GM10248 (cell line): ENCODE data around the gene KIAA0513.

ENCODE experiments used
- CTCF ChIA-PET: fragments of 300-600 bp; sonication (Branson Sonifier 250); formaldehyde crosslinking; extraction: SDS; loops from one replicate; lab custom pipeline; 2021; ENCODE audit warnings: antibody characterized with exemption; lab: Yijun Ruan, JAX
- POLR2A ChIA-PET: fragments of 350-650 bp; sonication (Branson Sonifier 250); formaldehyde crosslinking; extraction: SDS; loops from one replicate; lab custom pipeline; 2020; ENCODE audit warnings: antibody characterized with exemption; lab: Yijun Ruan, JAX
- DNase-seq: peaks from one replicate; pipeline ENCODE4 v3.0.0; 2012; ENCODE audit errors: extremely low spot score
- TF ChIP-seq, protein P1 (sequence below): IDR thresholded peaks from 2 replicates; pipeline ENCODE4 v1.5.1; 2012; ENCODE audit warnings: mild to moderate bottlenecking, low read depth; ENCODE audit errors: extremely low read depth, missing control alignments, control extremely low read depth

Gene KIAA0513

DNA sequence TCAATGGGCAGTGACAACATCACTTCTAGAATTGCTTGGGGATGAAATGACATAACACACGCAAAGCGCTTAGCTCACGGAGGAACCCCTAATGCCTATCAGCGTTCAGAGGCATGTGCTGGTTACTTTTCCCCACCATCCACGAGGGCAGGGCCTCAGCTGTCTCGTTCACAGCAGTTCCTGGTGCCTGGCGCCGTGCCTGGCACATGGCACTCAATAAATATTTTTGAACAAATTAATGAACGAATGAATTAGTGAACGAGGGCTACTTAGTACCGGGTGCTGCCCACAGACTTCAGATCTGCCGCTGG lies 98.8 kb downstream of the KIAA0513 start:
- POLR2A ChIA-PET: no interaction called here
- TF ChIP-seq, protein P1, sequence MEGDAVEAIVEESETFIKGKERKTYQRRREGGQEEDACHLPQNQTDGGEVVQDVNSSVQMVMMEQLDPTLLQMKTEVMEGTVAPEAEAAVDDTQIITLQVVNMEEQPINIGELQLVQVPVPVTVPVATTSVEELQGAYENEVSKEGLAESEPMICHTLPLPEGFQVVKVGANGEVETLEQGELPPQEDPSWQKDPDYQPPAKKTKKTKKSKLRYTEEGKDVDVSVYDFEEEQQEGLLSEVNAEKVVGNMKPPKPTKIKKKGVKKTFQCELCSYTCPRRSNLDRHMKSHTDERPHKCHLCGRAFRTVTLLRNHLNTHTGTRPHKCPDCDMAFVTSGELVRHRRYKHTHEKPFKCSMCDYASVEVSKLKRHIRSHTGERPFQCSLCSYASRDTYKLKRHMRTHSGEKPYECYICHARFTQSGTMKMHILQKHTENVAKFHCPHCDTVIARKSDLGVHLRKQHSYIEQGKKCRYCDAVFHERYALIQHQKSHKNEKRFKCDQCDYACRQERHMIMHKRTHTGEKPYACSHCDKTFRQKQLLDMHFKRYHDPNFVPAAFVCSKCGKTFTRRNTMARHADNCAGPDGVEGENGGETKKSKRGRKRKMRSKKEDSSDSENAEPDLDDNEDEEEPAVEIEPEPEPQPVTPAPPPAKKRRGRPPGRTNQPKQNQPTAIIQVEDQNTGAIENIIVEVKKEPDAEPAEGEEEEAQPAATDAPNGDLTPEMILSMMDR: no peak
- CTCF ChIA-PET: interaction anchor here (1.0 to 4.6 kb wide), 3 partner anchors 12 to 128 kb away, joined by 3 to 32 read pairs (median 3); no protein-coding TSS in a partner anchor
- DNase-seq: no peak

DNA sequence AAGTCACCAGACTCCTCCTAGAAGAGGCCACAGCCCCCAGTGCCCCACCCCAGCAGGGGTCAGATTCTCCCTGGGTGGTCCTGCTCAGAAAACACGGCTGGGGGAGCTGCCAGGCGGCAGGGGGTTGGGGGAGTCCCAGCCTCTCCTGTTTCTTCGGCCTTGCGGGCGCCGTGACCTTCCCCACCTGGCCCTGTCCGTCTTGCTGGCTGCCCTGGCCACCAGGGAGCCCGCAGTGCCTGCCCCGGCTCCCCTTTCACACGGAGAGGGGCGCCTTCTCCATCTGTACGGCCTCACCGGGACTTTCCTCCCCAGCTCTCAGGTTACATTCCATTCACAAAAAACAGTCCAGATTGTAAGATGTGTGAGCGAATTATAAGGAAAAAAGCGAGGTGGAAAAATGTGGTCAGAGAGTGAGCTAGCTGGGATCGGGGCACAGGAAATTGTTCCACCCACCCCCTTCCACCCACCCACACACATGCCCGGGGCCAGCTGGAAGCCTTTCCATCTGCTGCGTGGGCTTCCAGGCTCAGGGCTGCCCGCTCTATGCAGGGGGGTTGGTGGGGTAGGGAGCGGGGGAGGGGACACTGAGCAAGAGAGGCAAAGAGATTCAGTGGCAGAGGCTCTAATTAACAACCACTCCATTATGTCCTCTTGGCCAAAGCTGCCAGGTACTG lies 99.2 kb downstream of the KIAA0513 start:
- no peak for DNase-seq
- POLR2A ChIA-PET: no interaction called here
- TF ChIP-seq, protein P1: no peak
- CTCF ChIA-PET: interaction anchor here (1.0 to 4.6 kb wide), 4 partner anchors 12 to 127 kb away, joined by 3 to 32 read pairs (median 5); no protein-coding TSS in a partner anchor

DNA sequence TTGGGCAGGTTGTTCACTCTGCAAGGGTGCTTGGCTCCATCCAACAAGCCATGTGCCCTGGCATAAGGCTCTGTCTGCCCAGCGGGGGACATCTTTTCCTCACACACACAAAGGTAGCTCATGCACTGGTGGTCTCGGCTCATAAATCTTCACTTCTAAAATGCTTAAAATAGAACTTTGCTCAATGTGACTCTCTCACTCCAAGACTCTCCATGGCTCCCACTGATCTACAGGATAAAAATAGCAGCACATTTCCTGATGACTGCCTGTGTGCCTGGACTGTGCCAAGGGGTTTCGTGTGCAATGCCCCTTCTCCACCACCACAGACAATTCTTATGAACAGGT lies 99.8 kb downstream of the KIAA0513 start:
- ChIA-PET POLR2A (no interaction called here), CTCF (interaction anchor here (1.3 to 1.4 kb wide), 2 partner anchors 12 to 126 kb away, joined by 4 to 7 read pairs; no protein-coding TSS in a partner anchor)
- TF ChIP-seq, protein P1: no peak
- no peak for DNase-seq

DNA sequence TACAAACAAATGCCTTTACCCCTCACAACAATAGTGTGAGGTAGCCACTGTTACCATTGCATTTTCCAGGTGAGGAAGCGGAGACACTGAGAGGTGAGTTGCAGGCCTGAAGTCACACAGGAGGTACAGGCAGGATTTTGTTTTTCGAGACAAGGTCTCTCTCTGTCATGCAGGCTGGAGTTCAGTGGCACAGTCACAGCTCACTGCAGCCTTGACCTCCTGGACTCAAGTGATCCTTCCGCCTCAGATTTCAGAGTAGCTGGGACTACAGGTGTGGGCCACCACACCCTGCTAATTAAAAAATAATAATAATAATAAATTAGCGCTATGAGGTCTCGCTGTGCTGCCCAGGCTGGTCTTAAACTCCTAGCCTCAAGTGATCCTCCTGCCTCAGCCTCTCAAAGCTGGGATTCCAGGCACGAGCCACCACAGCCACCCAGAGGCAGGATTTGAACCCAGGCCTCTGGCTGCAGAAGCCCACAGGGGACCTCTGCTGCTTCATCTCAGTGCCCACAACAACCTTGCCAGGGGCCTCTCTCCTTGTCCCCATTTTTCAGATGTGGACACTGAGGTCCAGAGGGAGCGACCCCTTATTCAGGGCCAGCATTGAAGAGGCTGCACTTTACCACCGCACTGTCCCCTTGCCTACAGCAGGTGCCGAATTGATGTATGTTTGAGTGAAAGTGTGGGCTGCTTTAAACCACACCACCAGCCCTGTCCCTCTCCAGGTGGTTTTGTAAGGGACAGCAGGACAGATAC lies 100.7 kb downstream of the KIAA0513 start:
- no peak for DNase-seq
- TF ChIP-seq, protein P1: no peak
- CTCF ChIA-PET: interaction anchor here (1.3 to 1.4 kb wide), 2 partner anchors 13 to 125 kb away, joined by 4 to 7 read pairs; no protein-coding TSS in a partner anchor
- POLR2A ChIA-PET: no interaction called here

DNA sequence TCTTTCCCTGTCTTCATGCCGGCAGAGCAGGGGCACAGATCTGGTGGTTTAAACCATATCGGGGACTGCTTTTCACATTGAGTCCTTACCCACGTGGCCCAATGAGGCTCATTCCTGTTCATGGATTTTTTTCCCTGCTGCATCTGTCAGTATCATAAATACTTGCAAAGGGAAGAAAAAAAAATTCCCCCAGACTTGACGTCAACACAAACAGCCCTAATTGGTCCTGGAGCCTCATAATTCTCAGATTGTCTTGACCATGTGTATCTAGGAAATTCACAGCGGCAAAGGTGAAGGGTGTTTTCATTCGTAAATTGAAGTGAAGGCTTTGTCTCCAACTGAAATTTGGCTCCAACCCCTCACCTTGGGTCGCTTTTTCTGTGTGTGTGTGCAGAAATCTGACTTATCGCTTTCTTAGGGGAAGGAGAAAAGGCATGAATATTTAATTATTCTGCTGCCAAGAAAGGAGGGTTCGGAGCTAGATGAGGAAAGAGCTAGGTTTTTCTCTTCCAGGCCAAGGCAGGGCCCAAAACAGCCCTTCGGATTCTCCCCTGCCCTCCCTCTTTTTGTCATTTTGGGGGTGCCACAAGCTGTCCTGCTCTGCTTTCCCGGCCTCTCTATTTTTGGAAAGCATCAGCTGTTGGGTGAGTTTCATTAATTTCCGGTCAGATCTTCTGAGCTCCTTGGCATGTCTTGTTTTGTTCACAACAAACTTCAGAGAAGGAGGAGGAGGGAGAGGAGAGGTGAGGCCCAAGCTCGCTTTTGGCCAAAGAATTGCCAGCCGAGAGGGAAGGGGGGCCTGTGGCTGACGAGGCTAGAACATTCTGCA lies 102.5 kb downstream of the KIAA0513 start:
- TF ChIP-seq, protein P1: no peak
- DNase-seq: no peak
- POLR2A ChIA-PET: no interaction called here
- CTCF ChIA-PET: interaction anchor here (0.7 to 1.4 kb wide), 2 partner anchors 13 to 15 kb away, joined by 3 to 5 read pairs; no protein-coding TSS in a partner anchor

DNA sequence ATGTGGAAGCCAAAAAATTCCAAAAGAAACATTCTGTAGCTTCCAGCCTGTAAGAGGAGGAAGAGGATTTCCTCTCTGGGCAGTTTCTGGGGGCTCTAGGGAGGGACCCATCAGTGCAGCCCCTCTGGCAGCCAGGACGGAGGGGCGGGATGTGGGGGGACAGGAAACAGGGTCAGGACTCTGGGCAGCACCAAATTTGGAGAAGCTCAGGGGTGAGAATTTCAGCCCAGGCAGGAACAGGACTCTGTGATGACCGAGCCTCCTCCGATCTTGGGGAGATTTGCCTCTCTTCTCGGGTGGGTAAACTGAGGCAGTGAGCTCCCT lies 103.1 kb downstream of the KIAA0513 start:
- no peak for DNase-seq
- ChIA-PET POLR2A (no interaction called here), CTCF (interaction anchor here (0.7 to 1.4 kb wide), 2 partner anchors 12 to 16 kb away, joined by 3 to 5 read pairs; no protein-coding TSS in a partner anchor)
- TF ChIP-seq, protein P1: no peak
